ENCODE measurements around the gene RPS6KB2.

- TF ChIP-seq RBBP5 (IDR thresholded peaks at IDR 0.05; ENCODE audit: borderline replicate concordance, insufficient read depth, low read length, poor library complexity, severe bottlenecking), result no peak
- no peak for TF ChIP-seq SMAD4 (CRISPR knock-in tag; conservative IDR thresholded peaks at IDR 0.05)
- TF ChIP-seq MTA2 (IDR thresholded peaks at IDR 0.05; ENCODE audit: low read depth), result no peak
- TF ChIP-seq JUNB (CRISPR knock-in tag; conservative IDR thresholded peaks at IDR 0.05), result no peak
These were observed 54.1 kb downstream of the RPS6KB2 start for GRCh38 chr11:67482275-67482826.

All from K562 (cell line).